K562 (cell line): ENCODE measurements around the gene NEDD8. TPM values are rescaled to one million over a fixed set of nuclear protein-coding genes. Genes with fewer than 3 reads are reported as not detected.

Experiments used
- E2F5 ChIP-seq: sonication (generic); formaldehyde crosslinking; IDR thresholded peaks from 2 replicates; pipeline ENCODE4 v1.8.0; 2022; ENCODE audit warnings: mild to moderate bottlenecking, missing genetic modification reagents
- GABPA ChIP-seq: fragments of 200-800 bp; sonication (Bioruptor generic); conservative IDR thresholded peaks from 2 replicates; pipeline ENCODE4 v1.6.1; 2016; ENCODE audit warnings: low read depth, missing genetic modification characterization, missing compliant biosample characterization
- HNRNPH1 ChIP-seq: fragments of 200-400 bp; formaldehyde crosslinking; optimal IDR thresholded peaks from 2 replicates; pipeline ENCODE3; 2017; ENCODE audit warnings: low read depth, mild to moderate bottlenecking, low read length, moderate library complexity
- MAFF ChIP-seq: IDR thresholded peaks from 2 replicates; pipeline ENCODE4 v1.6.1; 2012; ENCODE audit warnings: low read length, improper control_type of control experiment
- MEIS2 ChIP-seq: fragments of 450-650 bp; IDR thresholded peaks from 2 replicates; pipeline ENCODE4 v1.6.1; 2014; ENCODE audit warnings: mild to moderate bottlenecking; ENCODE audit not compliant: partially characterized antibody
- MGA ChIP-seq: fragments of 450-650 bp; IDR thresholded peaks from 2 replicates; pipeline ENCODE4 v1.6.1; 2016; ENCODE audit warnings: mild to moderate bottlenecking, moderate library complexity
- MXI1 ChIP-seq: IDR thresholded peaks from 2 replicates; pipeline ENCODE4 v1.6.1; 2011; ENCODE audit warnings: low read depth, mild to moderate bottlenecking, improper control_type of control experiment, low read length
- NR2F6 ChIP-seq: fragments of 450-650 bp; formaldehyde crosslinking; IDR thresholded peaks from 2 replicates; pipeline ENCODE4 v1.4.0; 2020; ENCODE audit warnings: mild to moderate bottlenecking
- SIRT6 ChIP-seq: IDR thresholded peaks from one replicate; pipeline ENCODE4 v1.6.1; 2012; ENCODE audit warnings: low read depth, mild to moderate bottlenecking, control low read depth, inconsistent platforms, low read length, moderate library complexity
- TBL1XR1 ChIP-seq, 2 experiments: IDR thresholded peaks; 2 replicates each; pipeline ENCODE4 v1.6.1; 2012; ENCODE audit warnings: improper control_type of control experiment in 2 of 2, low read length in 2 of 2, mild to moderate bottlenecking in 1 of 2
- ZBTB2 ChIP-seq: fragments of 450-650 bp; IDR thresholded peaks from 2 replicates; pipeline ENCODE4 v1.6.1; 2016; ENCODE audit warnings: antibody characterized with exemption
- ZFPM2 ChIP-seq: fragments of 250-450 bp; sonication (Bioruptor Pico); IDR thresholded peaks from 2 replicates; pipeline ENCODE4 v1.5.1; 2022; ENCODE audit warnings: mild to moderate bottlenecking
- polyA plus RNA-seq, 8 experiments: library from polyadenylated mRNA; depleted of rRNA in 4 of 8; stranded (reverse) in 5 of 8; unstranded in 3 of 8; fragments of >200 nt; fragmentation: Nextera tagmentation in 2 of 8; fragmentation: Illumina TruSeq in 1 of 8; extraction: Ambion mirVana in 2 of 8; extraction: Trizol in 1 of 8; gene quantifications; 2 replicates each; pipeline versions ENCODE4 v1.2.1 to v1.2.3, GENCODE V29; 2011 to 2014; ENCODE audit warnings: inconsistent platforms in 1 of 8, missing spikeins in 1 of 8
- total RNA-seq, 7 experiments: library from RNA; depleted of rRNA in 6 of 7; stranded (reverse); fragments of >200 nt in 6 of 7; fragmentation: Illumina TruSeq in 2 of 7; extraction: Trizol in 2 of 7; gene quantifications; 2 replicates each; pipeline versions ENCODE4 v1.2.1 to v1.2.3, GENCODE V29; 2011 to 2021; ENCODE audit warnings: low replicate concordance in 1 of 7

The NEDD8 gene
- total and polyA plus RNA-seq, 9 of the 15 experiments (the other 6 are each of a cell fraction or from before 2014, with no cell fraction given) = 142 to 691 (median 260) TPM

DNA sequence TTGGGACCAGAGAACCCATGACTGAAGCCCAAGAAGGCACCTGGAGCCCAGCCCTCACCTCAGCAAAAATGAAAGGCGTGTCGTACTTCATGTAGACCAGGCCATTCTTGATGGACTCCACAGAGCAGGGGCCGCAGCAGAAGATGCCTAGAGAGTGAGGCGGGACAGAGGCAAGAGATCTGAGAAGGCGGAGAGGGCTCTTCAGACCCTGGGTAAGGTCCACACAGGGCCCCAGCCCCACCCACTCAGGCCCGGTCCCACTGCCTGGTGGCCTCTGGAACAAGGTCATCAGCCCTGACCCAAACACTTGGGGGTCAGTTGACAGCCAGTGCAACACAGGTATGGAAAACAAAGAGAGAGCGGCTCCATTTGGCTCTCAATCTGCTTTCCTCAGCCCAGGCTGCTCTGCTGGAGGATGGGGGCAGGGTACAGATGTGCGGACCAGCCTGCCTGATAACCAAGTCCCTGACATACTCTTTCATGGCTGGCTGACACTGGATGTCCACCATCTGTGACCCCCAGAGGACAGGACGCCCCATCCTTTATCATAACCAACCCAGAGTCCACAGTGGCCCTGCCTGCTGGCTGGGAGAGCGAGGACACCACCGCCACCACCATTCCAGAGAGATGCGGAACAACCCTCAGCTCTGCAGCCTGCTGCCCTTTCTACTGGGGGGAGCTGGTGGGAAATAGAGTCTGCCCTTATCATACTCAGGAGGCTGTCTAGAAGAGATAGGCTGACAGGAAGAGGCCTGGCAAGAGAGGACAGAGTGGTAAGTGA lies 24.0 kb upstream of the NEDD8 start (continued):
- no peak for TF ChIP-seq E2F5 (CRISPR knock-in tag)
- no peak for TF ChIP-seq MXI1
- TF ChIP-seq ZBTB2 = no peak; the same call in 1 of the 2 replicates
- TF ChIP-seq MGA = no peak
- TF ChIP-seq TBL1XR1 (IDR thresholded peaks at IDR 0.05; ENCODE audit: low read length in 2 of 2) = peak in 1 of 2 experiments; percentile 60; a peak in 1 of 4 replicates
- peak; percentile 39 for TF ChIP-seq MEIS2
- no peak for TF ChIP-seq HNRNPH1
- no peak for TF ChIP-seq ZFPM2 (CRISPR knock-in tag)
- TF ChIP-seq SIRT6 = no peak
- TF ChIP-seq GABPA (tag) = no peak
- no peak for TF ChIP-seq MAFF
- no peak for TF ChIP-seq NR2F6 (CRISPR knock-in tag)
